ENCODE measurements around the gene MRPL51. TPM values are rescaled to one million over a fixed set of nuclear protein-coding genes. Genes with fewer than 3 reads are reported as not detected.

The MRPL51 gene
- total RNA-seq, 1 donor: 68.8 TPM

GRCh38 chr12:6464531-6464930 is 28.5 kb downstream of the MRPL51 start:
- no peaks in the 10 kb centered on the region for H3K27me3 ChIP-seq (ENCODE audit: insufficient read depth, low read length)
- H3K4me2 ChIP-seq (ENCODE audit: insufficient read depth, low read length): no peak overlapping the region
- H3K36me3 ChIP-seq (ENCODE audit: insufficient read depth, low read length): peaks cover 69% of the 10 kb centered on the region
- DNase-seq (ENCODE audit: insufficient read length, low spot score, missing footprints): no peak
- H3K27ac ChIP-seq (ENCODE audit: low read depth, low read length): no peak overlapping the region
- no peak for TF ChIP-seq CTCF (IDR thresholded peaks at IDR 0.05; ENCODE audit: extremely low read depth, low read depth, low read length)
- H3K4me3 ChIP-seq (ENCODE audit: insufficient read depth, low read length): no peak overlapping the region
- H3K79me2 ChIP-seq (ENCODE audit: insufficient read depth, low read length): peaks cover 27% of the 10 kb centered on the region
- peaks cover 18% of the 10 kb centered on the region for H3K4me1 ChIP-seq (ENCODE audit: insufficient read depth, low read length)
- H3K9me3 ChIP-seq (ENCODE audit: low read depth, low read length): no peaks in the 10 kb centered on the region
- H2AFZ ChIP-seq (ENCODE audit: low read length): no peak overlapping the region
- H4K20me1 ChIP-seq (ENCODE audit: insufficient read depth, low read length): peaks cover 16% of the 10 kb centered on the region

- no peak overlapping the region for H2AFZ ChIP-seq (ENCODE audit: low read length)
- no peak overlapping the region for H3K4me3 ChIP-seq (ENCODE audit: insufficient read depth, low read length)
- H3K27me3 ChIP-seq (ENCODE audit: insufficient read depth, low read length): no peaks in the 10 kb centered on the region
- no peak for DNase-seq (ENCODE audit: insufficient read length, low spot score, missing footprints)
- peaks cover 13% of the 10 kb centered on the region for H4K20me1 ChIP-seq (ENCODE audit: insufficient read depth, low read length)
- no peak for TF ChIP-seq CTCF (IDR thresholded peaks at IDR 0.05; ENCODE audit: extremely low read depth, low read depth, low read length)
- H3K36me3 ChIP-seq (ENCODE audit: insufficient read depth, low read length): peaks cover 75% of the 10 kb centered on the region
- H3K4me1 ChIP-seq (ENCODE audit: insufficient read depth, low read length): peaks cover 11% of the 10 kb centered on the region
- no peak overlapping the region for H3K4me2 ChIP-seq (ENCODE audit: insufficient read depth, low read length)
- no peak overlapping the region for H3K27ac ChIP-seq (ENCODE audit: low read depth, low read length)
- peaks cover 21% of the 10 kb centered on the region for H3K79me2 ChIP-seq (ENCODE audit: insufficient read depth, low read length)
- no peaks in the 10 kb centered on the region for H3K9me3 ChIP-seq (ENCODE audit: low read depth, low read length)
Measured at GRCh38 chr12:6463858-6464257, 29.2 kb downstream of the MRPL51 start.

GRCh38 chr12:6463216-6463615 is 29.8 kb downstream of the MRPL51 start:
- H3K4me2 ChIP-seq (ENCODE audit: insufficient read depth, low read length): no peak overlapping the region
- peaks cover 7% of the 10 kb centered on the region for H4K20me1 ChIP-seq (ENCODE audit: insufficient read depth, low read length)
- no peaks in the 10 kb centered on the region for H3K27me3 ChIP-seq (ENCODE audit: insufficient read depth, low read length)
- H3K9me3 ChIP-seq (ENCODE audit: low read depth, low read length): no peaks in the 10 kb centered on the region
- peaks cover 5% of the 10 kb centered on the region for H3K4me1 ChIP-seq (ENCODE audit: insufficient read depth, low read length)
- H3K79me2 ChIP-seq (ENCODE audit: insufficient read depth, low read length): peaks cover 14% of the 10 kb centered on the region
- no peak overlapping the region for H3K4me3 ChIP-seq (ENCODE audit: insufficient read depth, low read length)
- no peak for DNase-seq (ENCODE audit: insufficient read length, low spot score, missing footprints)
- H2AFZ ChIP-seq (ENCODE audit: low read length): no peak overlapping the region
- H3K36me3 ChIP-seq (ENCODE audit: insufficient read depth, low read length): peaks cover 79% of the 10 kb centered on the region
- no peak overlapping the region for H3K27ac ChIP-seq (ENCODE audit: low read depth, low read length)
- TF ChIP-seq CTCF (IDR thresholded peaks at IDR 0.05; ENCODE audit: extremely low read depth, low read depth, low read length): no peak

DNA sequence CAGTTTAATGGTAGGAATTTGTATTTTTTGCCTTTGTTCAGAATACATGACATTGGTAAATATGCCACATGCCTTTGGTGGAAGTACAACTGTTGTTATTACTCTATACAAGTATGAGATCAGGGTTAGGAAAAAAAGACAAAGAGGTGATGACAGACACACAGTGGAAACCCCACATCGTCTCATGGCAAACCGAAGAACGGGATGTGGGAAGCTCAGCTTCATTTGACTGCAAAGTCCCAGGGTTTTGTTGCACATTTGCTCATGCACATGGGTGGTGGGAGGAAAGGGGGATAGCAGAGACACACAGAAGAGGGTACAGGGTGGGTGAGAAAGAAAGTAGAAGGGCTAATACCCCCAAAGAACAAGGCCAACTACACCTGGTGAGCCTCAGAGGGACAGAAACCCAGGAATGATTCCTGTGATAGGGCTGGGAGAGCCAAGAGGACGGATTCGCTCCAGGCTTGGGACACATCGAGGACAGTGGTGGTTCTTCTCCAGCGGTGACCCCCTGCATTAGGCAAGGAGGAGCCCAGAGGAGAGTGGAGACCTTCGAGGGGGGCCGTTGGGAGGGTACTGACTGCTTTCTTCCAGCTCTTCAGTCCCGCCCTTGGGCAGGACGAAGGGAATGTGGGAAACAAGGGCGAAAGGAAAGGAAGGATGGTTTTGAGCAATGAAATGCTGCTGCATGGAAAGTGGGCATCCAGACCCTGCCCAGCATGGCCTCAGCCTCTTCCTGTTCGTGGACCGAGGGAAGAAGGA is 30.6 kb downstream of the MRPL51 start:
- Histone ChIP-seq H3K4me3 (ENCODE audit: insufficient read depth, low read length) (no peak overlapping the region), H2AFZ (ENCODE audit: low read length) (no peak overlapping the region), H3K27ac (ENCODE audit: low read depth, low read length) (no peak overlapping the region), H3K27me3 (ENCODE audit: insufficient read depth, low read length) (no peaks in the 10 kb centered on the region), H3K4me2 (ENCODE audit: insufficient read depth, low read length) (no peak overlapping the region), H3K36me3 (ENCODE audit: insufficient read depth, low read length) (peaks cover 83% of the 10 kb centered on the region), H3K79me2 (ENCODE audit: insufficient read depth, low read length) (peaks cover 6% of the 10 kb centered on the region), H3K4me1 (ENCODE audit: insufficient read depth, low read length) (no peaks in the 10 kb centered on the region), H4K20me1 (ENCODE audit: insufficient read depth, low read length) (peaks cover 7% of the 10 kb centered on the region), H3K9me3 (ENCODE audit: low read depth, low read length) (no peaks in the 10 kb centered on the region)
- TF ChIP-seq CTCF (IDR thresholded peaks at IDR 0.05; ENCODE audit: extremely low read depth, low read depth, low read length): no peak
- DNase-seq (ENCODE audit: insufficient read length, low spot score, missing footprints): no peak

All from osteoblast (primary cell).